HG03575 (cell line): ENCODE measurements around the gene CPNE4.
A peak's percentile ranks its signal among the peaks of the same experiment; 100 is the strongest.
"Not testable (repeated sequence)": the region's sequence is repeated elsewhere in the genome, so short reads cannot be mapped to it uniquely, and the experiment has no call there.

Experiments
- ATAC-seq: cut with Tn5 transposase; IDR thresholded peaks from one replicate; pipeline ENCODE4 v1.9.1; 2021; ENCODE audit not compliant: unreplicated experiment, insufficient number of reproducible peaks, low FRiP score; ENCODE audit errors: extremely low read depth

CPNE4 gene

GRCh38 chr3:131538968-131539367 is 495.8 kb downstream of the CPNE4 start:
- ATAC-seq: no peak

- no peak for ATAC-seq
Measured at GRCh38 chr3:131537531-131537930, 497.3 kb downstream of the CPNE4 start.

- ATAC-seq: no peak
Measured at GRCh38 chr3:131535596-131535995, 499.2 kb downstream of the CPNE4 start.

GRCh38 chr3:131535131-131535530 is 499.7 kb downstream of the CPNE4 start:
- no peak for ATAC-seq

GRCh38 chr3:131532645-131533044 is 502.2 kb downstream of the CPNE4 start:
- ATAC-seq: no peak

- no peak for ATAC-seq
Measured at GRCh38 chr3:131530843-131531242, 504.0 kb downstream of the CPNE4 start.

GRCh38 chr3:131530388-131530787 is 504.4 kb downstream of the CPNE4 start:
- ATAC-seq: no peak

- no peak for ATAC-seq
Measured at GRCh38 chr3:131526801-131527347, 507.9 kb downstream of the CPNE4 start.

- ATAC-seq: no peak
Measured at GRCh38 chr3:131518680-131519079, 516.1 kb downstream of the CPNE4 start.

GRCh38 chr3:131505421-131505820 is 529.4 kb downstream of the CPNE4 start:
- ATAC-seq: no peak

- no peak for ATAC-seq
Measured at GRCh38 chr3:131503320-131503635, 531.5 kb downstream of the CPNE4 start.

GRCh38 chr3:131502530-131503319 is 532.1 kb downstream of the CPNE4 start, which contains the start of gene MRPL3:
TSS of gene MRPL3 (minus strand) at chr3:131502971. CDS start at chr3:131502821, 150 bp downstream.
- peak; percentile 74 for ATAC-seq

- no peak for ATAC-seq
Measured at GRCh38 chr3:131501949-131502348, 532.9 kb downstream of the CPNE4 start.

- no peak for ATAC-seq
Measured at GRCh38 chr3:131494706-131495105, 540.1 kb downstream of the CPNE4 start.

- no peak for ATAC-seq
Measured at GRCh38 chr3:131491775-131492174, 543.0 kb downstream of the CPNE4 start.

- ATAC-seq: no peak
Measured at GRCh38 chr3:131491084-131491483, 543.7 kb downstream of the CPNE4 start.

GRCh38 chr3:131486545-131486944 is 548.3 kb downstream of the CPNE4 start:
- ATAC-seq: not testable (repeated sequence)

GRCh38 chr3:131485119-131485518 is 549.7 kb downstream of the CPNE4 start:
- no peak for ATAC-seq

GRCh38 chr3:131484496-131485111 is 550.2 kb downstream of the CPNE4 start:
- no peak for ATAC-seq
